ENCODE data around the gene NALCN.
"Not testable (repeated sequence)": the region's sequence is repeated elsewhere in the genome, so short reads cannot be mapped to it uniquely, and the experiment has no call there.

The NALCN gene

DNA sequence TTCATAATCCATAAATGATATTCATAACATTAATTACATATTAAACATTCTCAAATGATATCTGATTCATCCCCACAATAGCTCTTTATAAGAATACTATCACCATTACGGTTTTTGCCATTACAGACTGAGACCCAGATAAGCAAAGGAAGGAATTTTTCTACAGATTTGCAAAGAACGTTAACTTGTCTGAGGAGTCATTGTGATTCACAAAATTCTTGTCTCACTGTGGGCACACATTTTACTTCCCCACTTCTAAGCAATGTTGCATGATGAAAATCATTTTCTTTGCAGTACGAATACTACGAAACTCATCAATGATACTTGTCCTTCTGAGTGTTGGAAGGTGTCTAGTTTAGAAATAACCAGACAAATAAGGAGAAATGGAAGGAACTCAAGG lies 70.1 kb downstream of the NALCN start:
- no peaks in the 10 kb centered on the region for H4K20me1 ChIP-seq
- no peak overlapping the region for H3K4me2 ChIP-seq
- H3K36me3 ChIP-seq = no peaks in the 10 kb centered on the region
- H3K27me3 ChIP-seq = no peaks in the 10 kb centered on the region
- H3K27ac ChIP-seq = no peak overlapping the region
- no peak for TF ChIP-seq Cebpa-rat (IDR thresholded peaks at IDR 0.05)
- H3K9me3 ChIP-seq = no peaks in the 10 kb centered on the region
- no peak overlapping the region for H3K9ac ChIP-seq
- H3K4me1 ChIP-seq = peaks cover 10% of the 10 kb centered on the region
- no peak overlapping the region for H3K4me3 ChIP-seq

DNA sequence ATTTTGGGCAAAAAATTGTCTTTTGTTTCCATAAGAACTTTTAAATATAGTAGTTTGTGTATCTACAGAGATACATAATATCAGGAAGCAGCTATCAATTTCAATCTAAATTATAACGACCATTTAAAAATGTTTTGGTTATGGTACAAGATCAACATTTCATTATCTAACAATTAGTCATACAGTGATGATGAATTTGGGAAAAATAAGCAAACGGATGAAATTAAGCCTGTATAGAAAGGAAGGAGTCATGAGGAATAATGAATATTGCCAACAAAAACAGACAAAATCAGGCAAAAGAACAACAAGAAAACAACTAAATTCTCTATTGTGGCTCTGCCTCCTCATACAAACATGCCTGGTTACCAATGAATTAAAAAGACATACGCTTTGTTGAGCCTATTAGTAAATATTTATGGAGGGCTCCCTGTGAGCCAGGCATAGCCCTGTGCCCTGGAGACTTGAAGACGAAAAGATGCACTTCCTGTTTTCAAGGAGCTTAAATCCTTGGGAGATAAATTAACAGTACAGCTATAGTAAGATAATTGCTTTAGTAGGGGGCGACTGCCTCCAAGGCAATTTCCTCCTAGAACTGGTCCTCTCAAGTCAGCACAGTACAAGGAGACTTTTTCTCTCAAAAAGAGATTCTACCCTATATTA lies 73.0 kb downstream of the NALCN start:
- no peak overlapping the region for H3K9ac ChIP-seq
- H3K4me1 ChIP-seq = peaks cover 10% of the 10 kb centered on the region
- no peak overlapping the region for H3K4me2 ChIP-seq
- H3K9me3 ChIP-seq = no peaks in the 10 kb centered on the region
- H3K27me3 ChIP-seq = no peaks in the 10 kb centered on the region
- H4K20me1 ChIP-seq = no peaks in the 10 kb centered on the region
- H3K4me3 ChIP-seq = no peak overlapping the region
- H3K36me3 ChIP-seq = no peaks in the 10 kb centered on the region
- no peak overlapping the region for H3K27ac ChIP-seq
- no peak for TF ChIP-seq Cebpa-rat (IDR thresholded peaks at IDR 0.05)

DNA sequence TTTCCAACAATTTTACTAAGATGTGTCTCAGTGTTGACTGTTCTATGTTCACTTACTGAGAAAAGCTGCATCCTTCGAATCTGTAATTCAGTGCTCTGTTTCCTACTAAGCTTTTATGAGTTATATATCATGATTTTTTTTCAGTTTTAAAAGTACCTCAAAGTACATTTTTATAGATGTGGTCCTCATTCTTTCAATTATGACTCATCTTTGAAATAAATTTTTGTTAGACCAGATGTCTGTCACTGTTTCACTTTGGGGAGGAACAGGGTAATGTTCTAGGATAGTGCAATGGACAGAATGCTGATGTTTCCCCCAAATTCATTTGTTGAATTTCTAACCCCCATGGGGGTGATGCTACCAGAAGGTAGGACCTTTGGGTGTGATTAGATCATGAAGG lies 74.8 kb downstream of the NALCN start:
- Histone ChIP-seq H3K4me1 (no peaks in the 10 kb centered on the region), H3K27me3 (no peaks in the 10 kb centered on the region), H3K4me2 (no peak overlapping the region), H3K9me3 (no peaks in the 10 kb centered on the region), H4K20me1 (no peaks in the 10 kb centered on the region), H3K36me3 (no peaks in the 10 kb centered on the region), H3K9ac (no peak overlapping the region), H3K4me3 (no peak overlapping the region), H3K27ac (no peak overlapping the region)
- no peak for TF ChIP-seq Cebpa-rat (IDR thresholded peaks at IDR 0.05)

DNA sequence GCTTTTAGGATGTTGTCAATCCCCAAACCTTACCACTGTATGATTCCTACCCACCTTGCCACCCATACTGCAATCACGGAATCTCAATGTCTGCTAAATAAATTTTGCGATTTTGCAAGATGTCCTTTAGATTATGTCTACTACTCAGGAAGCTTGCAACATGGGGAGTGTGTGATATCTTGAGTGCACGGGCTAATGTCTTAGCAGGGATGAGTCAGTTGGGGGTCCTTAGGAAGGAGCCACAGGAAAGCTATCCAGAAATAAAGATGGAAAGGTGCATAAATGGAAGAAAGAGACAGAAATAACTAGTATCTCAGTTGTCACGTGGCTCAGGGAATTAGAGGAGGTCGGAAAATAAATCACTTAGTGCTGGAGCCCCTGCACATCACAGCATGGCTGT lies 77.1 kb downstream of the NALCN start:
- no peaks in the 10 kb centered on the region for H4K20me1 ChIP-seq
- no peak overlapping the region for H3K9ac ChIP-seq
- no peak overlapping the region for H3K27ac ChIP-seq
- no peaks in the 10 kb centered on the region for H3K9me3 ChIP-seq
- H3K27me3 ChIP-seq = no peaks in the 10 kb centered on the region
- no peak for TF ChIP-seq Cebpa-rat (IDR thresholded peaks at IDR 0.05)
- no peak overlapping the region for H3K4me3 ChIP-seq
- no peaks in the 10 kb centered on the region for H3K36me3 ChIP-seq
- no peaks in the 10 kb centered on the region for H3K4me1 ChIP-seq
- H3K4me2 ChIP-seq = no peak overlapping the region

DNA sequence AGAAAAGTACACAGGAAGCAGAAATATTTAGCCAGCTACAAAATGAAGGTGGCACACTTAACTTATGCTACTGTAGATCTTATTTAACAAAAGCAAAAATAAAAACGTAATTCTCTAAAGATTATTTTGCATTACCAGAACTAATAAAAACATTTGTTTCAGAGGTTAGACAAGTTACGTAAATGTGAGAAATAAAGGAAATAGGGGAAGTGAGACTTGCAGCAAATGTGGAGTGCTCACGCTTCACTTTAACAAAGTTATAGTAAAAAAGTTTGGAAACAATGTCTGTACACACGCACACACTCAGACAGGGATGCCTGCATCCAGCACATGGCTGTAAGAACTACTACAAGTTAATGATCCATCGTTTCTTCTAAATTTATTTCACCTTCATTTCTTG lies 83.7 kb downstream of the NALCN start:
- TF ChIP-seq Cebpa-rat (IDR thresholded peaks at IDR 0.05) = no peak
- no peak overlapping the region for H3K27ac ChIP-seq
- no peak overlapping the region for H3K9ac ChIP-seq
- no peak overlapping the region for H3K4me2 ChIP-seq
- no peaks in the 10 kb centered on the region for H3K4me1 ChIP-seq
- no peak overlapping the region for H3K4me3 ChIP-seq
- H3K27me3 ChIP-seq = no peaks in the 10 kb centered on the region
- H3K36me3 ChIP-seq = no peaks in the 10 kb centered on the region
- H4K20me1 ChIP-seq = no peaks in the 10 kb centered on the region
- H3K9me3 ChIP-seq = no peaks in the 10 kb centered on the region

DNA sequence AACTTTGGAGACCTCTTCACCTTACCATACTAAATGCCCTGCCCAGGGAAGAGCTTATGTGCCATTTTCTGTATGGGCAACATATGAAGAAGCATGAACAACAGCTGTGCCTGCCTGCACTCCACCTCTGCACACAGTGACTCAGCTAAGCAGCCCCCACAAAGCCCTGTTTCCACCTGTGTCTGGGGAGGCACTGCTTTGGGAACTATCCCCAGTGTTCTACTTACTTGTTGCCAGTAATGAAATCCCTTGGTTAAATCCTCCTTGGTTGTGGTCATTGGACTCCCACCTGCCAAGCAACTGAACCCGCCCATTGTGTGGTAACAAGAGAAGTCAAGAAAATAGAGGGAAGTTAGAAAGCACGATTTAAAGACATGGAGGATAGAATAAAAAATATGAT lies 84.6 kb downstream of the NALCN start:
- no peak overlapping the region for H3K4me3 ChIP-seq
- no peaks in the 10 kb centered on the region for H3K4me1 ChIP-seq
- TF ChIP-seq Cebpa-rat (IDR thresholded peaks at IDR 0.05) = no peak
- no peak overlapping the region for H3K9ac ChIP-seq
- no peaks in the 10 kb centered on the region for H3K27me3 ChIP-seq
- no peak overlapping the region for H3K27ac ChIP-seq
- H3K4me2 ChIP-seq = no peak overlapping the region
- H4K20me1 ChIP-seq = no peaks in the 10 kb centered on the region
- no peaks in the 10 kb centered on the region for H3K36me3 ChIP-seq
- no peaks in the 10 kb centered on the region for H3K9me3 ChIP-seq

DNA sequence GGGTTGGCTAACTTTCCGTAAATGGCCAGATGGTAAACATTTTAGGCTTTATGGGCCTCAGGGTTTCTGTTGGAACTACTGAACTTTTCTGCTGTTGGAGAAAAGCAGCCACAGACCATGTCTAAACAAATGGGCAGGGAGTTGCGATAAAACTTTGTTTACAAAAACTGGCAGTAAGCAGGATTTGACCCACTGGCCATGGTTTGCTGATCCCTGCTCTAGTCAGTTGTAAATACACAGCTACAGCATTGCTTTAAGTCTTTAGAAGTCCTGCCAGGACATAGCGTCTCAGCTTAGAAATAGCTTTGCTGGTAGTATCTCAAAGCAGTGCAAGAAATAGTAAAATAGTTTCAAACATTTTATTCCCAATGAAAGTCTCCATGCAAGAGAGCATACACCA lies 88.4 kb downstream of the NALCN start:
- no peak overlapping the region for H3K27ac ChIP-seq
- H3K4me2 ChIP-seq = no peak overlapping the region
- H3K4me1 ChIP-seq = no peaks in the 10 kb centered on the region
- no peak overlapping the region for H3K9ac ChIP-seq
- H3K27me3 ChIP-seq = no peaks in the 10 kb centered on the region
- TF ChIP-seq Cebpa-rat (IDR thresholded peaks at IDR 0.05) = no peak
- H3K9me3 ChIP-seq = no peaks in the 10 kb centered on the region
- H4K20me1 ChIP-seq = no peaks in the 10 kb centered on the region
- no peak overlapping the region for H3K4me3 ChIP-seq
- H3K36me3 ChIP-seq = no peaks in the 10 kb centered on the region

DNA sequence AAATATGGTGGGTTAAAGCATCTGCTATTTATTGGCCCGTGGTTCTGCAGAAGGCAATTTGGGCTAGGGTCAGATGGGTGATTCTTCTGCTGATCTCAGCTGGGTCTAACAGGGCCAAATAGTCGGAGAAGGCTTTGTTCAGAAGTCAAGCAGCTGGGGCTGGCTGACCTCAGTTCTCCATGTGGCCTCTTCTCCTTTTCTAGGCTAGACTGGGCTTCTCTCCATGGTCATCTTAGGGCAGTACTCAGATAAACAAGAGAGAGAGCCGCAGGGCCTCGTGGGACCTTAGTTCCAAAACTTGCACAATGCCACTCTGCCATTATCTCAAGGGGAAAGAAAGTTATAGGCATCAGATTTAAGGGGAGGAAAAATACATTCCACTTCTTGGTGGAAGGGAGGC lies 89.6 kb downstream of the NALCN start:
- Histone ChIP-seq H3K27ac (no peak overlapping the region), H3K4me3 (no peak overlapping the region), H3K36me3 (no peaks in the 10 kb centered on the region), H3K27me3 (no peaks in the 10 kb centered on the region), H3K4me2 (no peak overlapping the region), H4K20me1 (no peaks in the 10 kb centered on the region), H3K4me1 (no peaks in the 10 kb centered on the region), H3K9ac (no peak overlapping the region), H3K9me3 (no peaks in the 10 kb centered on the region)
- no peak for TF ChIP-seq Cebpa-rat (IDR thresholded peaks at IDR 0.05)

DNA sequence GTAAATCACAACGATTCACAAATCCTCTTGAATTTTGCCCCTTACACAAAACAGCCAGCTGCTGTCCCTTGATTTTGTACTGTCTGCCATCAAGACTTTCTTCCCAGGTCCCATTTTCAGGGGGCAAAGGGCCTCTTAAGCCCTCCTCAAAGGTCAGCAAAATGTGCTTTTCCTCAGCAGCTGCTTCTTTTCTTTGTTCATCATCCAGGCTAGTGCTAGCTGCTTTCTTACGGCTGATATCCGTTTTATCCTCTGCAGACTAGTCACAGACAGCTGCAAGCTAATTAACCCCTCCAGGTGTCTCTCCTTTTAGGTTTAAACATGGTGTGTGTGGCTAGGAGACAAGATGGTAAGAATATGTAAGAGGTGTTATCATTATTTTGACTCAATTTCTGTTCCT lies 90.9 kb downstream of the NALCN start:
- Histone ChIP-seq H3K9me3 (no peaks in the 10 kb centered on the region), H3K4me1 (no peaks in the 10 kb centered on the region)
- TF ChIP-seq Cebpa-rat (IDR thresholded peaks at IDR 0.05) = no peak

DNA sequence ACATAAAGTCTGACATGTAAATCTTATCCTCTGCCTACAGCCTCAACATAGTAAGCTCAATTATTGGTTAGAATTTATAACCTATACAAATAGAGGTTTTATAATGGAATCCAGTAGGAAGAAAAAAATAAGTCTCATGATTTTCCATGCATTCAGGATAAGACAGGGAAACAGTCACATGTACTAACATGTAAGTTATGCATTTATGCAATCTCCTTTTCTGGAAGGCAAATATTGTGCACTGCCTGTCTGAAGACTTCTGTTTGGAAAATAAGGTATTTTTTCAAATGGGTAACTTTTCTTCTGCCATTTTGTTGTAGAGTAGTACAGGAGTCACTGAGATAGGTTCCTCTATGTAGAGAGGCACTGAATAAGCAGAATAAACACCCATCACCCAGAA lies 92.7 kb downstream of the NALCN start:
- no peak for TF ChIP-seq Cebpa-rat (IDR thresholded peaks at IDR 0.05)
- Histone ChIP-seq H3K27ac (no peak overlapping the region), H3K4me1 (no peaks in the 10 kb centered on the region), H4K20me1 (no peaks in the 10 kb centered on the region), H3K36me3 (no peaks in the 10 kb centered on the region), H3K27me3 (no peaks in the 10 kb centered on the region), H3K9me3 (no peaks in the 10 kb centered on the region), H3K4me3 (no peak overlapping the region), H3K4me2 (no peak overlapping the region), H3K9ac (no peak overlapping the region)

More for the DNA sequence above, 90.9 kb downstream of the NALCN start:
- Histone ChIP-seq H3K9ac (no peak overlapping the region), H4K20me1 (no peaks in the 10 kb centered on the region), H3K4me2 (no peak overlapping the region), H3K4me3 (no peak overlapping the region), H3K27me3 (no peaks in the 10 kb centered on the region), H3K36me3 (no peaks in the 10 kb centered on the region), H3K27ac (no peak overlapping the region)

DNA sequence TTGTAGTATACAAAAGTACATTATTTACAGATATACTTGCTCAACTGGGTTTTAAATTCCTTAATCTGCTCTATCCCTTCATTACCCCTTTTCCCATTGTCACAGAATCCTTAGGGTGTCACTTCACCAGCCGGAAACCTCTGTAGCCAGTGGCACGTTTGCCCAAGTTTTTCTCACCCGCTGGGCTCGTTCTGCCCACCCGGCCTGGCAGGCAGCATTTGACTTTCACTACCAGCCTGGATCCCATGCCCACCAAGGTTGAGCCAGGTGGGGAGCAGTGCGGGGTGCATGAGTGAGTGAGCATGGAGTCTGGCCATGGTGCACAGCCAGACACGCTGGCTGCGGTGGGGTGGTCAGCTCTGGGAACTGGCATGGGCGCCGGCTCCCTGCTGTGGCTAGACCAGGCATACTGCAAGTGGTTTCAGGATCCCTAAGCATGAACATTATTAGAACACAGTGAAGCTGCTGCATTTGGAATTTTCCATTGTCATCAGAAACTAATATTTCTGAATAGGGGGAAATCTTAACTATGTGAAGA lies 98.3 kb downstream of the NALCN start:
- H3K36me3 ChIP-seq = no peaks in the 10 kb centered on the region
- no peaks in the 10 kb centered on the region for H4K20me1 ChIP-seq
- no peaks in the 10 kb centered on the region for H3K4me1 ChIP-seq
- no peaks in the 10 kb centered on the region for H3K27me3 ChIP-seq
- H3K9ac ChIP-seq = no peak overlapping the region
- no peaks in the 10 kb centered on the region for H3K9me3 ChIP-seq
- H3K4me3 ChIP-seq = no peak overlapping the region
- no peak overlapping the region for H3K4me2 ChIP-seq
- no peak overlapping the region for H3K27ac ChIP-seq
- no peak for TF ChIP-seq Cebpa-rat (IDR thresholded peaks at IDR 0.05)

DNA sequence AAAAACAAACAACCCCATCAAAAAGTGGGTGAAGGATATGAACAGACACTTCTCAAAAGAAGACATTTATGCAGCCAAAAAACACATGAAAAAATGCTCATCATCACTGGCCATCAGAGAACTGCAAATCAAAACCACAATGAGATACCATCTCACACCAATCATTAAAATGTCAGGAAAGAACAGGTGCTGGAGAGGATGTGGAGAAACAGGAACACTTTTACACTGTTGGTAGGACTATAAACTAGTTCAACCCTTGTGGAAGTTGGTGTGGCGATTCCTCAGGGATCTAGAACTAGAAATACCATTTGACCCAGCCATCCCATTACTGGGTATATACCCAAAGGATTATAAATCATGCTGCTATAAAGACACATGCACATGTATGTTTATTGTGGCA lies 102.8 kb downstream of the NALCN start:
- H3K36me3 ChIP-seq, H3K4me3 ChIP-seq, H3K4me2 ChIP-seq, H3K27ac ChIP-seq, H3K4me1 ChIP-seq, H4K20me1 ChIP-seq, H3K9ac ChIP-seq, H3K9me3 ChIP-seq, H3K27me3 ChIP-seq: not testable (repeated sequence)

Data from BLaER1 (cell line).